ENCODE measurements around the gene SSC4D.
A peak's percentile ranks its signal among the peaks of the same experiment; 100 is the strongest.
"Not testable (repeated sequence)": the region's sequence is repeated elsewhere in the genome, so short reads cannot be mapped to it uniquely, and the experiment has no call there.

The SSC4D gene

DNA sequence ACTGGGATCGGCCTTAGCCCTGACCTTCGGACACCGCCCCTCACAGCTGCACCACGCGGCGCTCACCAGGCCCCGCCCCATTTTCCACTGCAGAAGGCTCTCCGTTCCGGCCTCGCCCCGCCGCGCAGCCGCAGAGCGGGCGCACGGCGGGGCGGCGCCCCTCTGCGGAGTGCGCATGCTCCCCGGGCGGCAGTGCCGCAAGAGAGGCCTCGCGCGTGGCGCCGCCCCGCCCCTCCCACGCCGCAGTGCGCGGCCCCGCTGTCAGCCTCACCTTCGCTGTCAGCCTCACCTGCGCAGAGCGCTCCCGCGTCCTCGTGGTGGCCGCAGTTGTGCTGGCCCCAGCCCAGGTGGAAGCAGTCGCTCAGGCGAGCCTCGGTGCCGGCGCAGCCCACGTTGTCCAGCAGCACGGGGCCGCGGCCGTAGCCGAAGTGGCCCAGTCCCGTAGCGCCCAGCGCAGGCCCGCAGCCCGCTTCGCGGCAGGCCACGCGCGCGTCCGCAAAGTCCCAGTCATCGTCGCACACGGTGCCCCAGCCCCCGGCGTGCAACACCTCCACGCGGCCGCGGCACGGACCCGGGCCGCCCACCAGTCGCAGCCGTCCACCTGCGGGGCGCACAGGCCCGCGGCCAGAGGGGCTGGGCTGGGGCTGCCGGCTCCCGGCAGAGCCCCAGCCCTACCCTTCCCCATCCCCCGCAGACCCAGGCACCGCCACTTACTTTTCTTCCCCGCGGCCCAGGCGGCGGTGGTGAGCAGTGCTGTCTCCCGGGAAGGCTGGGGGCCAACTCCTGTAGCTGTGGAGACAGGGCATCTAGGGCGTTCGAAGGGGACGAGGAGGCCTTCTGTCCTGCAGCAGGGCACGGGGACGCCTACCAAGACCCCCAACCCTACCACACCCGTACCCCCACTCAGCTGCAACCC is 16.1 kb downstream of the SSC4D start:
- peak overlapping the region; percentile 95 for H3K4me2 ChIP-seq (ENCODE audit: low read length)
- peak overlapping the region; percentile 76 for H3K9ac ChIP-seq (ENCODE audit: low read length)
- no peaks in the 10 kb centered on the region for H3K36me3 ChIP-seq (replicated peaks; ENCODE audit: low read depth, low read length)
- no peaks in the 10 kb centered on the region for H3K79me2 ChIP-seq (ENCODE audit: low read length)
- H3K4me1 ChIP-seq (ENCODE audit: low read length): peaks cover 10% of the 10 kb centered on the region
- H3K27me3 ChIP-seq (ENCODE audit: low read depth, low read length): no peaks in the 10 kb centered on the region
- no peaks in the 10 kb centered on the region for H3K9me3 ChIP-seq (ENCODE audit: insufficient read depth, low read length)
- no peak for TF ChIP-seq EZH2phosphoT487 (IDR thresholded peaks at IDR 0.05; ENCODE audit: low read depth)
- TF ChIP-seq, protein P1, sequence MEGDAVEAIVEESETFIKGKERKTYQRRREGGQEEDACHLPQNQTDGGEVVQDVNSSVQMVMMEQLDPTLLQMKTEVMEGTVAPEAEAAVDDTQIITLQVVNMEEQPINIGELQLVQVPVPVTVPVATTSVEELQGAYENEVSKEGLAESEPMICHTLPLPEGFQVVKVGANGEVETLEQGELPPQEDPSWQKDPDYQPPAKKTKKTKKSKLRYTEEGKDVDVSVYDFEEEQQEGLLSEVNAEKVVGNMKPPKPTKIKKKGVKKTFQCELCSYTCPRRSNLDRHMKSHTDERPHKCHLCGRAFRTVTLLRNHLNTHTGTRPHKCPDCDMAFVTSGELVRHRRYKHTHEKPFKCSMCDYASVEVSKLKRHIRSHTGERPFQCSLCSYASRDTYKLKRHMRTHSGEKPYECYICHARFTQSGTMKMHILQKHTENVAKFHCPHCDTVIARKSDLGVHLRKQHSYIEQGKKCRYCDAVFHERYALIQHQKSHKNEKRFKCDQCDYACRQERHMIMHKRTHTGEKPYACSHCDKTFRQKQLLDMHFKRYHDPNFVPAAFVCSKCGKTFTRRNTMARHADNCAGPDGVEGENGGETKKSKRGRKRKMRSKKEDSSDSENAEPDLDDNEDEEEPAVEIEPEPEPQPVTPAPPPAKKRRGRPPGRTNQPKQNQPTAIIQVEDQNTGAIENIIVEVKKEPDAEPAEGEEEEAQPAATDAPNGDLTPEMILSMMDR (IDR thresholded peaks at IDR 0.05; ENCODE audit: low read depth, low read length): peak; percentile 7; the same call in 1 of the 2 replicates
- peak overlapping the region; percentile 100 for H2AFZ ChIP-seq (ENCODE audit: low read depth, low read length)
- no peak overlapping the region for H3K27ac ChIP-seq (ENCODE audit: low read length)
- peak overlapping the region; percentile 90 for H3K4me3 ChIP-seq (ENCODE audit: low read length)
- no peaks in the 10 kb centered on the region for H4K20me1 ChIP-seq (ENCODE audit: insufficient read depth, low read length)

DNA sequence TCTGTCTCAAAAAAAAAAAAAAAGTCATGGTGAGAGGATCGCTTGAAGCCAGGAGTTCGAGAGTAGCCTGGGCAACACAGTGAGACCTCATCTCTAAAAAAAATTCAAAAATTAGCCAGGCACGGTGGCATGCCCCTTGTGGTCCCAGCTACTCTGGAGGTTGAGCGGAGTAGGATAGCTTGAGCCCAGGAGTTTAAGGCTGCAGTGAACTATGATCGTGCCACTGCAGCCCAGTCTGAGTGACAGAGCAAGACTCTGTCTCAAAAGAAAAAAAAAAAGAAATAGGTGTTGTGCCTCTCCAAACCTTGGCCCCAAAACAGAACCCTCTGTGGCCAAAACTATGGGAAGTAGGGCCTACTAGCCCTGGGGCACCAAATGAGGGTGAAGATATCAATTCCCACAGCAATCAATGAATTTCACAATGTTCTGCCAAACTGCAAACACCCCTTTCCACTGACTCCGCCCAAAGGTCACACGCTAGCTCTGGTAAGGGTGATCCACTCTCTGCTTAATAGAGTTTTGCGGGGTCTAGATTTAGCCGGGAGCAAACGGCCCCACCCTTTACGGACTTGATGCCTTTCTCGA is 16.9 kb downstream of the SSC4D start:
- Histone ChIP-seq H3K27ac (ENCODE audit: low read length) (no peak overlapping the region), H3K4me1 (ENCODE audit: low read length) (peaks cover 10% of the 10 kb centered on the region), H3K9ac (ENCODE audit: low read length) (peak overlapping the region; percentile 75)

DNA sequence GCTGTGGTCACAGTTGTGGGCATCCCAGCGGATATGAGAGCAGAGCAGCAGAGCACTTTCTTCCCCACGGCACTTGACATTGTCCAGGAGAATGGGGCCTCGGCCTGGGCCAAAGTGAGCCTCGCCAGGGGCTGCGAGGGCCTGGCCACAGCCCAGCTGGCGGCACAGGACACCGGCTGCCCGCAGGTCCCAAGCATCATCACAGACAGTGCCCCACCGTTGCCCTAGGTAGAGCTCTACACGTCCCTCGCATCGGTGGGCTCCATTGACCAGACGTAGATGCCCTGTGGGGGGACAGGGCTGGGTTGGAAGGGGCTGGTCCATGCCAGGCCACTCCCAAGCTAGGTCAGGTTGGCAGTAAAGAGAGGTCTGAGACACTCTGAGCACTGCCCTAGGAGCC is 19.4 kb downstream of the SSC4D start:
- no peak overlapping the region for H3K4me3 ChIP-seq (ENCODE audit: low read length)
- no peaks in the 10 kb centered on the region for H3K27me3 ChIP-seq (ENCODE audit: low read depth, low read length)
- no peak overlapping the region for H3K9ac ChIP-seq (ENCODE audit: low read length)
- TF ChIP-seq EZH2phosphoT487 (IDR thresholded peaks at IDR 0.05; ENCODE audit: low read depth): no peak
- TF ChIP-seq, protein P1 (IDR thresholded peaks at IDR 0.05; ENCODE audit: low read depth, low read length): no peak
- no peak overlapping the region for H2AFZ ChIP-seq (ENCODE audit: low read depth, low read length)
- H4K20me1 ChIP-seq (ENCODE audit: insufficient read depth, low read length): no peaks in the 10 kb centered on the region
- peaks cover 10% of the 10 kb centered on the region for H3K4me1 ChIP-seq (ENCODE audit: low read length)
- no peak overlapping the region for H3K4me2 ChIP-seq (ENCODE audit: low read length)
- no peaks in the 10 kb centered on the region for H3K79me2 ChIP-seq (ENCODE audit: low read length)
- no peak overlapping the region for H3K27ac ChIP-seq (ENCODE audit: low read length)
- H3K9me3 ChIP-seq (ENCODE audit: insufficient read depth, low read length): no peaks in the 10 kb centered on the region
- H3K36me3 ChIP-seq (replicated peaks; ENCODE audit: low read depth, low read length): no peaks in the 10 kb centered on the region

More for the DNA sequence above, 16.9 kb downstream of the SSC4D start:
- Histone ChIP-seq H3K9me3 (ENCODE audit: insufficient read depth, low read length) (no peaks in the 10 kb centered on the region), H2AFZ (ENCODE audit: low read depth, low read length) (peak overlapping the region; percentile 100), H3K36me3 (replicated peaks; ENCODE audit: low read depth, low read length) (no peaks in the 10 kb centered on the region), H4K20me1 (ENCODE audit: insufficient read depth, low read length) (no peaks in the 10 kb centered on the region), H3K4me3 (ENCODE audit: low read length) (peak overlapping the region; percentile 90), H3K79me2 (ENCODE audit: low read length) (no peaks in the 10 kb centered on the region), H3K27me3 (ENCODE audit: low read depth, low read length) (no peaks in the 10 kb centered on the region), H3K4me2 (ENCODE audit: low read length) (peak overlapping the region; percentile 81)
- TF ChIP-seq EZH2phosphoT487 (IDR thresholded peaks at IDR 0.05; ENCODE audit: low read depth): no peak
- TF ChIP-seq, protein P1 (IDR thresholded peaks at IDR 0.05; ENCODE audit: low read depth, low read length): no peak

DNA sequence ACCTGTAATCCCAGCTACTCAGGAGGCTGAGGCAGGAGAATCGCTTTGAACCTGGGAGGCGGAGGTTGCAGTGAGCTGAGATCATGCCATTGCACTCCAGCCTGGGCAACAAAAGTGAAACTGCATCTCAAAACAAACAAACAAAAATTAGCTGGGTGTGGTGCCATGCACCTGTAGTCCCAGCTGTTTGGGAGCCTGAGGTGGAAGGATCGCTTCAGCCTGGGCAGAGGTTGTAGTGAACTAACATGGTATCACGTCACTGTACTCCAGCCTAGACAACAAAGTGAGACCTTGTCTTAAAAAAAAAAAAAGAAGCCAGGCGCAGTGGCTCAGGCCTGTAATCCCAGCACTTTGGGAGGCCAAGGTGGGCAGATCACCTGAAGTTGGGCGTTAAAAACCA is 21.7 kb downstream of the SSC4D start:
- not testable (repeated sequence) for H4K20me1 ChIP-seq (ENCODE audit: insufficient read depth, low read length); H2AFZ ChIP-seq (ENCODE audit: low read depth, low read length); H3K79me2 ChIP-seq (ENCODE audit: low read length); H3K4me3 ChIP-seq (ENCODE audit: low read length); H3K4me2 ChIP-seq (ENCODE audit: low read length); H3K9ac ChIP-seq (ENCODE audit: low read length); H3K9me3 ChIP-seq (ENCODE audit: insufficient read depth, low read length); H3K4me1 ChIP-seq (ENCODE audit: low read length); H3K27me3 ChIP-seq (ENCODE audit: low read depth, low read length); H3K27ac ChIP-seq (ENCODE audit: low read length); H3K36me3 ChIP-seq (replicated peaks; ENCODE audit: low read depth, low read length)
